Measurements from ENCODE around the gene GPNMB.

DNA sequence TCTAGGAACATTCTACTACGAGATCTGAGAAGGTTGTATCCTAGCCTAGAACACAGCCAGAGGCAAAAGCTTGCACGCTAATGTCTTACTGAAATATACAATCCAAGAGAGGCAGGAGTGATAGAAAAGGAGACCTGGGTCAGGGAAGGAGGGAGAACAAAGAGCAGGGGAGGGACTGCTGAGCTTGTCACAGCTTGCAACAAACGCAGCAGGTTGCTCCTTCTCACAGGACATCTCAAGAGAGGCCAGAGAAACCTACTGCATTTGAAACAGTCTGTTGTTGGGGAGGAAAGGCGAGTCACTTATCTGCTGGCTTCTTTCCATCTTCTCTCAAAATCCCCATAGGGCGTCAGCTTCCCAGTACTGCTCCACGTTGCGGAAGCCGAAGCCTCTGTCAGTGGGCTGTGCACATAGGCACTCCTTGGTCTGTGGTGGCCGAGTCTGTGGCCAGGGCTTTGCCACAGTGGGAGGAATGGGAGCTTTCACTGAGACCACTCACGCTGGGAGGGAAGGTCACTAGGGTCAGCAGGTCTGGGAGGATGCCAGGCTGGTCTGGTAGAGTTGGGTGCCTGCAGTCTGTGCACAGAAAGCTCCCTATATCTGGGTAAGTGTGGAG lies 25.8 kb upstream of the GPNMB start:
- TF ChIP-seq EZH2 (IDR thresholded peaks at IDR 0.05; ENCODE audit: borderline replicate concordance, low read length): no peak
- TF ChIP-seq, protein P1, sequence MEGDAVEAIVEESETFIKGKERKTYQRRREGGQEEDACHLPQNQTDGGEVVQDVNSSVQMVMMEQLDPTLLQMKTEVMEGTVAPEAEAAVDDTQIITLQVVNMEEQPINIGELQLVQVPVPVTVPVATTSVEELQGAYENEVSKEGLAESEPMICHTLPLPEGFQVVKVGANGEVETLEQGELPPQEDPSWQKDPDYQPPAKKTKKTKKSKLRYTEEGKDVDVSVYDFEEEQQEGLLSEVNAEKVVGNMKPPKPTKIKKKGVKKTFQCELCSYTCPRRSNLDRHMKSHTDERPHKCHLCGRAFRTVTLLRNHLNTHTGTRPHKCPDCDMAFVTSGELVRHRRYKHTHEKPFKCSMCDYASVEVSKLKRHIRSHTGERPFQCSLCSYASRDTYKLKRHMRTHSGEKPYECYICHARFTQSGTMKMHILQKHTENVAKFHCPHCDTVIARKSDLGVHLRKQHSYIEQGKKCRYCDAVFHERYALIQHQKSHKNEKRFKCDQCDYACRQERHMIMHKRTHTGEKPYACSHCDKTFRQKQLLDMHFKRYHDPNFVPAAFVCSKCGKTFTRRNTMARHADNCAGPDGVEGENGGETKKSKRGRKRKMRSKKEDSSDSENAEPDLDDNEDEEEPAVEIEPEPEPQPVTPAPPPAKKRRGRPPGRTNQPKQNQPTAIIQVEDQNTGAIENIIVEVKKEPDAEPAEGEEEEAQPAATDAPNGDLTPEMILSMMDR (IDR thresholded peaks at IDR 0.05; ENCODE audit: low read length): no peak
